ENCODE data around the gene LDB1. TPM values are rescaled to one million over a fixed set of nuclear protein-coding genes. Genes with fewer than 3 reads are reported as not detected.

LDB1 gene
- total RNA-seq, 1 experiment from 2014 or later, result 100 TPM

GRCh38 chr10:102151774-102152544, 31.8 kb upstream of the LDB1 start, which contains the start of gene NOLC1 (continued):
- TF ChIP-seq ZNF425 (CRISPR knock-in tag; conservative IDR thresholded peaks at IDR 0.05) (no peak), ZBTB21 (CRISPR knock-in tag; IDR thresholded peaks at IDR 0.05; ENCODE audit: borderline replicate concordance) (peak; percentile 6; the same call in 1 of the 2 replicates), SMAD4 (CRISPR knock-in tag; IDR thresholded peaks at IDR 0.05) (peak; percentile 82; the same call in 1 of the 2 replicates), NFE2L1 (CRISPR knock-in tag; IDR thresholded peaks at IDR 0.05) (peak; percentile 85), ATF1 (CRISPR knock-in tag; IDR thresholded peaks at IDR 0.05) (0 out of 2 replicates have a peak, but pooled peaks have one; percentile 21), ZNF512 (CRISPR knock-in tag; IDR thresholded peaks at IDR 0.05; ENCODE audit: borderline replicate concordance) (no peak), SP1 (CRISPR knock-in tag; conservative IDR thresholded peaks at IDR 0.05) (peak; percentile 100), ZNF219 (CRISPR knock-in tag; IDR thresholded peaks at IDR 0.05; ENCODE audit: borderline replicate concordance) (0 out of 2 replicates have a peak, but pooled peaks have one; percentile 8), MXD4 (CRISPR knock-in tag; IDR thresholded peaks at IDR 0.05; ENCODE audit: borderline replicate concordance) (no peak), FOXJ3 (CRISPR knock-in tag; IDR thresholded peaks at IDR 0.05; ENCODE audit: borderline replicate concordance) (0 out of 2 replicates have a peak, but pooled peaks have one; percentile 34), HMGA2 (CRISPR knock-in tag; IDR thresholded peaks at IDR 0.05) (no peak), ESRRA (CRISPR knock-in tag; IDR thresholded peaks at IDR 0.05; ENCODE audit: borderline replicate concordance) (no peak; the same call in 1 of the 2 replicates), SMAD3 (CRISPR knock-in tag; IDR thresholded peaks at IDR 0.05; ENCODE audit: borderline replicate concordance) (peak; percentile 94), JUN (CRISPR knock-in tag; IDR thresholded peaks at IDR 0.05) (no peak), AR (CRISPR knock-in tag; IDR thresholded peaks at IDR 0.05) (no peak; the same call in 1 of the 2 replicates), ZNF121 (CRISPR knock-in tag; IDR thresholded peaks at IDR 0.05) (no peak)
- TF ChIP-seq, protein P1, sequence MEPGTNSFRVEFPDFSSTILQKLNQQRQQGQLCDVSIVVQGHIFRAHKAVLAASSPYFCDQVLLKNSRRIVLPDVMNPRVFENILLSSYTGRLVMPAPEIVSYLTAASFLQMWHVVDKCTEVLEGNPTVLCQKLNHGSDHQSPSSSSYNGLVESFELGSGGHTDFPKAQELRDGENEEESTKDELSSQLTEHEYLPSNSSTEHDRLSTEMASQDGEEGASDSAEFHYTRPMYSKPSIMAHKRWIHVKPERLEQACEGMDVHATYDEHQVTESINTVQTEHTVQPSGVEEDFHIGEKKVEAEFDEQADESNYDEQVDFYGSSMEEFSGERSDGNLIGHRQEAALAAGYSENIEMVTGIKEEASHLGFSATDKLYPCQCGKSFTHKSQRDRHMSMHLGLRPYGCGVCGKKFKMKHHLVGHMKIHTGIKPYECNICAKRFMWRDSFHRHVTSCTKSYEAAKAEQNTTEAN (CRISPR knock-in tag; IDR thresholded peaks at IDR 0.05), result peak; percentile 98
- TF ChIP-seq, protein P2, sequence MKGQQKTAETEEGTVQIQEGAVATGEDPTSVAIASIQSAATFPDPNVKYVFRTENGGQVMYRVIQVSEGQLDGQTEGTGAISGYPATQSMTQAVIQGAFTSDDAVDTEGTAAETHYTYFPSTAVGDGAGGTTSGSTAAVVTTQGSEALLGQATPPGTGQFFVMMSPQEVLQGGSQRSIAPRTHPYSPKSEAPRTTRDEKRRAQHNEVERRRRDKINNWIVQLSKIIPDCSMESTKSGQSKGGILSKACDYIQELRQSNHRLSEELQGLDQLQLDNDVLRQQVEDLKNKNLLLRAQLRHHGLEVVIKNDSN (CRISPR knock-in tag; IDR thresholded peaks at IDR 0.05), result peak; percentile 81
- TF ChIP-seq, protein P3, sequence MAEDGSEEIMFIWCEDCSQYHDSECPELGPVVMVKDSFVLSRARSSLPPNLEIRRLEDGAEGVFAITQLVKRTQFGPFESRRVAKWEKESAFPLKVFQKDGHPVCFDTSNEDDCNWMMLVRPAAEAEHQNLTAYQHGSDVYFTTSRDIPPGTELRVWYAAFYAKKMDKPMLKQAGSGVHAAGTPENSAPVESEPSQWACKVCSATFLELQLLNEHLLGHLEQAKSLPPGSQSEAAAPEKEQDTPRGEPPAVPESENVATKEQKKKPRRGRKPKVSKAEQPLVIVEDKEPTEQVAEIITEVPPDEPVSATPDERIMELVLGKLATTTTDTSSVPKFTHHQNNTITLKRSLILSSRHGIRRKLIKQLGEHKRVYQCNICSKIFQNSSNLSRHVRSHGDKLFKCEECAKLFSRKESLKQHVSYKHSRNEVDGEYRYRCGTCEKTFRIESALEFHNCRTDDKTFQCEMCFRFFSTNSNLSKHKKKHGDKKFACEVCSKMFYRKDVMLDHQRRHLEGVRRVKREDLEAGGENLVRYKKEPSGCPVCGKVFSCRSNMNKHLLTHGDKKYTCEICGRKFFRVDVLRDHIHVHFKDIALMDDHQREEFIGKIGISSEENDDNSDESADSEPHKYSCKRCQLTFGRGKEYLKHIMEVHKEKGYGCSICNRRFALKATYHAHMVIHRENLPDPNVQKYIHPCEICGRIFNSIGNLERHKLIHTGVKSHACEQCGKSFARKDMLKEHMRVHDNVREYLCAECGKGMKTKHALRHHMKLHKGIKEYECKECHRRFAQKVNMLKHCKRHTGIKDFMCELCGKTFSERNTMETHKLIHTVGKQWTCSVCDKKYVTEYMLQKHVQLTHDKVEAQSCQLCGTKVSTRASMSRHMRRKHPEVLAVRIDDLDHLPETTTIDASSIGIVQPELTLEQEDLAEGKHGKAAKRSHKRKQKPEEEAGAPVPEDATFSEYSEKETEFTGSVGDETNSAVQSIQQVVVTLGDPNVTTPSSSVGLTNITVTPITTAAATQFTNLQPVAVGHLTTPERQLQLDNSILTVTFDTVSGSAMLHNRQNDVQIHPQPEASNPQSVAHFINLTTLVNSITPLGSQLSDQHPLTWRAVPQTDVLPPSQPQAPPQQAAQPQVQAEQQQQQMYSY (CRISPR knock-in tag; IDR thresholded peaks at IDR 0.05), result no peak
- TF ChIP-seq, protein P4, sequence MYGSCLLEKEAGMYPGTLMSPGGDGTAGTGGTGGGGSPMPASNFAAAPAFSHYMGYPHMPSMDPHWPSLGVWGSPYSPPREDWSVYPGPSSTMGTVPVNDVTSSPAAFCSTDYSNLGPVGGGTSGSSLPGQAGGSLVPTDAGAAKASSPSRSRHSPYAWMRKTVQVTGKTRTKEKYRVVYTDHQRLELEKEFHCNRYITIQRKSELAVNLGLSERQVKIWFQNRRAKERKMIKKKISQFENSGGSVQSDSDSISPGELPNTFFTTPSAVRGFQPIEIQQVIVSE (CRISPR knock-in tag; IDR thresholded peaks at IDR 0.05; ENCODE audit: borderline replicate concordance), result no peak

Data from WTC11 (cell line).